ENCODE results near the gene CADPS. TPM values are rescaled to one million over a fixed set of nuclear protein-coding genes. Genes with fewer than 3 reads are reported as not detected.

The CADPS gene
- total RNA-seq, 8 experiments from 2014 or later = 1.6 to 196 (median 90.7) TPM

DNA sequence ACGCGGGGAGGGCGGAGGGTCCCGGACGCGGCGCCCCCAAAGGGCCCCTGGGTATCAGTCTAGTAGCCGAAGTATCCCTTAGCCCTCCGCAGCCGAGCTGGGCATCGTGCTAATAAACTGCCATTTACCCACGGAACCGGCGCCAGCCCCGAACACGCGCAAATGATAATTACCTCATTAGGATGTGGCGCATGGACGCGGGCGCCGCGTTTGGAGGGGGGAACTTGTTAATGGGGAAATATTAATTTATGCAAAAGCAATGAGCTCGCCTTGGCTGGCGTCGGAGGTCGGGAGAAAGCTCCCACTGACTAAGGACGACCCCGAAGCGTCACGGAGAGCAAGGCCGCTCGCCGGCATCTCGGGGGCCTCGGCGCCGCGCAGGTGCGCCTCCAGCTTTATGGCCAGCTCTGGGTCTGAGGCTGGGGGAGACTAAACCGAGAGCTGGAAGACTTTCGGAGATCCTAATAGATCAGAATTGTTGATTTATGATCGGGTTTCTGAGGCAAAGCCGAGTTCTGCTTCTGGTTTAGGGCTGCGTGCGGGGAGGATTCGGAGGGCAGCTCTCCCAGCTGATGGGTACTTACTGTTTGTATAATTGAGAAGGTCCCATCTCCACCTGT lies 501.4 kb downstream of the CADPS start:
- 0 to 12% (median 2%) methylated on average over 1 to 19 of the region's 47 CpGs; no CpG with 5 or more reads in 2 of the 10 experiments for WGBS, 10 experiments
- Histone ChIP-seq H3K27ac (no peak overlapping the region), H3K4me1 (replicated peaks in 1 of 2) (peaks cover 5% of the 10 kb centered on the region in 2 donors), H3K4me3 (peak overlapping the region in 1 of 5 donors; percentile 7)
- ATAC-seq (replicated peaks in 6 of 8) = no peak
- in situ Hi-C loops (cut with MboI; ENCODE audit: low pct_unique_long_range_greater_than_20kb in 2 of 9, low sequenced_read_pairs in 9 of 9, unreplicated experiment in 9 of 9) = no loop called here

DNA sequence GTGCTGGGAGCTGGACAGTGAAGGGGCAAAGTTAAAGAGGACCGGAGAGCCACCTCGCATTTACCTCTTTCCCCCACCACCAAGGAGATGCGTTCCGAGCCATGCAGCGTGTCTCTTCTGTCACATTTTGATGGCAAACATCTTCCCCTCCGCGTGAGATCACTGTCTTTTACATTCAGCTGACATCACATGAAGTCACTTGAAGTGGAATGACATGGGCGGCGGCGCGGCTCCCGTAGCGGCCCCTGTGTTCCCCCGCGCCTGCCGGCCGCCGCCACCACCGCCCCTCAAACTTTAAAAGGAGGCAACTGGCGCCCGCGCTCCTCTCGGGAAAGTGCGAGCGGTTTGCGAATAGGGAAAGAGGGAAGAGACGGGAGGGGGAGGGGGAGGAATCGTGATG lies 502.0 kb downstream of the CADPS start, which contains the start of gene FEZF2:
Gene FEZF2 (minus strand): TSS at position 336 of the 400 bp plus-strand sequence. CDS start 682 bp downstream, outside the sequence.
- in situ Hi-C loops (cut with MboI; ENCODE audit: low pct_unique_long_range_greater_than_20kb in 2 of 9, low sequenced_read_pairs in 9 of 9, unreplicated experiment in 9 of 9) = no loop called here

DNA sequence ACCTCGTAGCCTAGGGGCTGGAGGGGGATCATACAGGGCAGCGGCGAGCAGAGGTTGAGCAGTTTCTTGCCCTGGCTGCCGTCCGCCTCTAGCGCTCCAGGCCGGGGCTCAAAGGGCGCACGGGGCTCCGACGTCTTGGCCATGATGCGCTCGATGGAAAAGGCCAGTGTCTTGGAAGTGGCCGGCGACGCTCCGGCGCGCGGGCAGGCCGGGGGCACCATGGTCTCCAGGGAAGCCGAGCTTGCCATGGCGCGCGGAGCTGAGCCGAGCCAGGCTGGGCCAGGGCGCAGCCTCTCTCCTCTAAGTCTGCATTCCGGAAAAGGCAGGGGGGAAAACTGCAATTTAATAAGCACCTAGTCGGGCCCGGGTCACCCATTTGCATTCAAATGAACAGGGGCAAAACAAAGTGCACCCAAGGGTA lies 502.6 kb downstream of the CADPS start:
- in situ Hi-C loops (cut with MboI; ENCODE audit: low pct_unique_long_range_greater_than_20kb in 2 of 9, low sequenced_read_pairs in 9 of 9, unreplicated experiment in 9 of 9) = no loop called here
- H3K4me3 ChIP-seq = no peak overlapping the region
- peaks cover 0 to 5% of the 10 kb centered on the region in 2 donors for H3K4me1 ChIP-seq (replicated peaks in 1 of 2)
- WGBS, 10 experiments = 0 to 25% (median 3%) methylated on average over 1 to 8 of the region's 30 CpGs; no CpG with 5 or more reads in 7 of the 10 experiments
- ATAC-seq (replicated peaks in 6 of 8) = peak in 5 of 8 experiments; percentile 7 to 40 (median 21)
- H3K27ac ChIP-seq = no peak overlapping the region

More for the DNA sequence above, 502.0 kb downstream of the CADPS start, which contains the start of gene FEZF2:
- WGBS, 10 experiments = 0% methylated on average over 2 of the region's 28 CpGs; no CpG with 5 or more reads in 9 of the 10 experiments
- no peak within 1 kb of the TSS for H3K27ac ChIP-seq
- peak within 1 kb of the TSS in 1 of 5 donors; percentile 7 for H3K4me3 ChIP-seq
- H3K4me1 ChIP-seq (replicated peaks in 1 of 2) = peaks cover 1 to 5% of the 10 kb centered on the region in 2 donors
- peak in 4 of 8 experiments; percentile 24 to 31 (median 26) for ATAC-seq (replicated peaks in 6 of 8)

DNA sequence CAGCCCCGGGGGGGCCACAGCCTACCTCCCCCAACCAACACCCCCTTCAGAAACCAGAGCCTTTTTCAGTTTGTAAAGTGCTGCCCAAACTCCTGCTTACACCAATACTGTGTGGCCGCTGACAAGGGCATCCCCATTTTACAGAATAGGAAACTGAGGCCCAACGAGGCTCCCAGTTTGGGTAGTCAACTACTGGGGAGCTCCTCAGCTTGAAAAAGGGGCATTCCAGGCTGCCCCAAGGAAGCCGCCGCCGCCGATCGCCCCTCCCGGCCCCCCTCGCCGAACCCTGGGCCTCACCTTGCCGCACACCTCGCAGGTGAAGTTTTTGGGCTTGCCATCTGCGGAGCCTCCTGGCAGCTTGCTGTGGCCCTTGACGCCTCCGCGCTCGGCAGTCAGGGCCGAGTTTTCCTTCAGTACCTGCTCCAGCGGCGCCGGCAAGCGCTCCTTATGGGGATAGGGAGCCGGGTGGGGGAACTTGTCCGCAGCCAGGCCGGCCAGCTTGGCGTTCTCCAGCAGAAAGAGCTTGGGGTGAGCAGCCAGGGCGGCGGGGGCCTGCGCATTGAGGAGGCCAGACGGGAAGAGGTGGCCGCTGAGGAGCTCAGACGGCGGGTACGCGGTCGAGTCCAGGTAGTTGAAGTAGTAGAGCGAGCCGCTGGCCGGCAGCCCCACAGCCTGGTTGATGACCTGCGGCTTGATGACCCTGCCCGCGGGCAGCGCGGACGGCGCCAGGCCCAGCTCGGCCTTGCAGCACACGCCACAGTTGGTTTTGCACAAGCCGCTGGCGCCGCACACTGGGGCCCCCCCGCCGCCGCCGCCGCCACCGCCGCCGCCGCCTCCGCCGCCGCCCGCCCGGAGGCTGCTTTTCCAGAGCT lies 503.3 kb downstream of the CADPS start:
- H3K27ac ChIP-seq = no peak overlapping the region
- peak in 5 of 8 experiments; percentile 7 to 24 (median 16) for ATAC-seq (replicated peaks in 6 of 8)
- no peak overlapping the region for H3K4me3 ChIP-seq
- in situ Hi-C loops (cut with MboI; ENCODE audit: low pct_unique_long_range_greater_than_20kb in 2 of 9, low sequenced_read_pairs in 9 of 9, unreplicated experiment in 9 of 9) = no loop called here
- peaks cover 0 to 5% of the 10 kb centered on the region in 2 donors for H3K4me1 ChIP-seq (replicated peaks in 1 of 2)
- WGBS, 10 experiments = 0 to 25% (median 2%) methylated on average over 1 to 8 of the region's 66 CpGs; no CpG with 5 or more reads in 7 of the 10 experiments

DNA sequence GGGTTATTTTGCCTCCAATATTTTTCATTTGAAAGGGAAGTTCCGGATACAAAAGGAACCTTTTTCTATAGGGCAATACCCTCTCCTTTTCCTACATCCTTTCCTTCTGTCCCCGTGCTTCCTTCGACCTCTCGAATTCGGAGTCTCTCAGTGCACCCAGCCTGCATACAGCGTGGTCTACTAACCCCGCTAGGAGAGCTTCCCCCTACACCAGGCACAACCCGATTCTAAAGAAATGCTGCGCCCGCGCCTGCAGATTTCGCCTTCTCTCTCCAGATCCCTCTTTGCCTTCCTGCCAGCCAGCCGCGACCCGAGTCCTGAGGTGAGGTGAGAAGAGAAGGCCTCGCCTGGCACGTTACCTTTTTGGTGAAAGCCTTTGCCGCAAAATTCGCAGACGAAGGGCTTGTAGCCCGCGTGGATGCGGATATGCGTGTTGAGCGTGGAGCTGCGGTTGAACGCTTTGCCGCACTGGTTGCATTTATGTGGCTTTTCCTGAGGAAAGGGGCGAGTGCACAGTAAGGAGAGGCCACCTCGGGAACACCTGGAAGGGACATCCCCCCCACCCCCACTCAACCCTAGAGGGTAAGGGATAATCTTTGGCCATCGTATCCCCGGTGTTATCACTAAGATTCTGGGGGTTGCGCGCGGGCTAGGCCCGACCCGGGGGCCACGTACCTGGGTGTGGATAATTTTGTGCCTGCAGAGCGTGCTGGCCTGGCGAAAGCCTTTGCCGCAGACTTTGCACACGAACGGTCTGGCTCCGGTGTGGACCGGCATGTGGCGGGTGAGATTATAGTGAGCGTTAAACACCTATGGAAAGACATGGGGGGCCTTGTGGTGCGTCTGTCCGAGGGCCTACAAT lies 504.1 kb downstream of the CADPS start:
- ATAC-seq (replicated peaks in 6 of 8) = no peak
- Histone ChIP-seq H3K4me1 (replicated peaks in 1 of 2) (peaks cover 2 to 5% of the 10 kb centered on the region in 2 donors), H3K4me3 (no peak overlapping the region), H3K27ac (no peak overlapping the region)
- 1 to 27% (median 12%) methylated on average over 3 to 31 of the region's 49 CpGs; no CpG with 5 or more reads in 2 of the 10 experiments for WGBS, 10 experiments
- in situ Hi-C loops (cut with MboI; ENCODE audit: low pct_unique_long_range_greater_than_20kb in 2 of 9, low sequenced_read_pairs in 9 of 9, unreplicated experiment in 9 of 9) = no loop called here

DNA sequence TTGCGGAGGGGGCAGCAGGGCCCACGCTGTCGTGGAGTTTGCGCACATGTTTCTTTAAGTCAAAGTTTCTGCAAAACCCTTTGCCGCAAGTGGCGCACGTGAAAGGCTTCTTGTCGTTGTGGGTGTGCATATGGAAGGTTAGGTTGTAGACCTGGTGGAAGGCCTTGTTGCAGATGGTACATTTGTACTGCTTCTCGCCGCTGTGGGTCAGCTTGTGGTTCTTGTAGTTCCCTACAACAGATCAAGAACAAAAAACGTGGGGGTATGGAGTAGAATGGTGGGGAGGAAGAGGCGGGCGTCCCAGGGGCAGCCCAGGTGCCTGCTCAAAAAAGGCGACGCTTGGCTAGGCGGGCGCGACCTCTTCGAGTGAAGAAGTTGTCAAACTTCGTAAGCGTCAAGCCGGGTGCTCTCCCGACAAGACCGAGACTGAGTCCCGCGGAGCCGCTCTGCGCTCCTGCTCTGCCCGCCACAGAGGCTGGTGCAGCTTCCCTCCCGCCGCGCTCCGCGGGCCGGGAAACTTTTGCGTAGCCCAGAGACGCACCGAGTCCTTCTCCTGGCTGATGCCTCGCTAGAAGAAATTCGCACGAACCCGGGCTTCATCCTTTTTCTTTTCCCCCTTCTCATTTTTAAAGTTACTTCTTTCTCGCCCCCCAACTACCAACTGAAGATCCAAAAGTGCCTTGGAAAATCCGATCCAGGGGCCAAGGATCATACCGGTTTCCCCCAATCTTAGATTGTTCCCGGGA lies 504.9 kb downstream of the CADPS start:
- H3K4me3 ChIP-seq = no peak overlapping the region
- ATAC-seq (replicated peaks in 6 of 8) = peak in 1 of 8 experiments; percentile 24
- in situ Hi-C loops (cut with MboI; ENCODE audit: low pct_unique_long_range_greater_than_20kb in 2 of 9, low sequenced_read_pairs in 9 of 9, unreplicated experiment in 9 of 9) = no loop called here
- 0 to 23% (median 4%) methylated on average over 1 to 33 of the region's 46 CpGs for WGBS, 10 experiments
- H3K4me1 ChIP-seq (replicated peaks in 1 of 2) = peaks cover 5 to 6% of the 10 kb centered on the region in 2 donors
- H3K27ac ChIP-seq = no peak overlapping the region

DNA sequence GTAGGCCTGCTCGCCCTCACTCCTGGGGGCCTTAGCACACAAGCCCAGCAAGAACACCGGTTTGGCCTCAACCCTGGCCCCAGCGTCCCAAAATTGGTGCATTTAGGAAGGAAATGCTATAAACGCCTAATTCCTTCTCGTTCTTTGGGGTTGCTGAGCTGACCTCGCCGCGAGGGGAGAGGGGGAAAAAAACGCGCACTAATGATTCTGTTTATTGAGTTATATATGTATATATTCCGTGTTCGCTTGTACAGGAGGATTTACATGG lies 505.8 kb downstream of the CADPS start:
- no peak overlapping the region for H3K27ac ChIP-seq
- in situ Hi-C loops (cut with MboI; ENCODE audit: low pct_unique_long_range_greater_than_20kb in 2 of 9, low sequenced_read_pairs in 9 of 9, unreplicated experiment in 9 of 9) = no loop called here
- WGBS, 10 experiments = 0 to 40% (median 19%) methylated on average over 2 to 7 of the region's 12 CpGs; no CpG with 5 or more reads in 2 of the 10 experiments
- H3K4me1 ChIP-seq (replicated peaks in 1 of 2) = peaks cover 5 to 11% of the 10 kb centered on the region in 2 donors
- no peak for ATAC-seq (replicated peaks in 6 of 8)
- H3K4me3 ChIP-seq = no peak overlapping the region

DNA sequence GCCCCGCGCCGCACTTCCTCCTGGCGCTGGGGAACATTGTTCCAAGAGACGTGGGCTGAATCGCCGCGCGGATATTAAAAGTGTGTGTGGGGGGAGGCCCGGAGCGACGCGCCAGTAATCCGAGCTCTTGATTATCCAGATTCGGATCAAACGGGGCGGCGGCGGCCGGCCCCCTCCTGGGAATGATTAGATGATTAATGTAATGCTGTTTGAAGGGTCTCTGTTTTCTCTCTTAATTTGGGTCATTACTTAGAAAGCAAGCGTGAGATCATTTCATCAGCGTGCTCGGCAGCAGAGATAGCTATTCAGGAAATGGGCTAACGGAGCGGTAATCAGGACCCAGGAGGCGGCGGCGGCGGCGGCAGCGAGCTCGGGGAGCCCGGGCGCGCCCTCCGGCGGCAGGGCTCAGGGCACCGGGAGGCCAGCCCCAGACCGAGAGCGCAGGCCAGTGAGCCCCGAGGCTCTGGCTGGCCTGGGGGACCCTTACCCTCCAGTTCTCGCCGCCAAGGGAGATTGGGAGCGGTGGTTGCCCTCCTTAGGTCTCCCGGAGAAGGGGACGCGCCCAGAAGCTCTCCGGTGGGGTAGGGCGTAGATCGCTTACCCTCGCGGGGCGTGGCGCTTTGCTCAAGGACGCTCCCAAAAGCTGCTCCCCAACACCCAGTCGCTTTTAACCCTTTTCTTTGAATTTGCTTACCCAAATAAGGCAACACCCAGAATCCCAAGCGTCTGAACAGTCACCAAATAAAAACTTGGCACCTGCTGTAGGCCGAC lies 506.3 kb downstream of the CADPS start:
- 0 to 15% (median 4%) methylated on average over 3 to 30 of the region's 58 CpGs; no CpG with 5 or more reads in 3 of the 10 experiments for WGBS, 10 experiments
- Histone ChIP-seq H3K4me1 (replicated peaks in 1 of 2) (peaks cover 2 to 11% of the 10 kb centered on the region in 2 donors), H3K4me3 (no peak overlapping the region), H3K27ac (no peak overlapping the region)
- in situ Hi-C loops (cut with MboI; ENCODE audit: low pct_unique_long_range_greater_than_20kb in 2 of 9, low sequenced_read_pairs in 9 of 9, unreplicated experiment in 9 of 9) = no loop called here
- peak in 3 of 8 experiments; percentile 27 to 67 (median 35) for ATAC-seq (replicated peaks in 6 of 8)

DNA sequence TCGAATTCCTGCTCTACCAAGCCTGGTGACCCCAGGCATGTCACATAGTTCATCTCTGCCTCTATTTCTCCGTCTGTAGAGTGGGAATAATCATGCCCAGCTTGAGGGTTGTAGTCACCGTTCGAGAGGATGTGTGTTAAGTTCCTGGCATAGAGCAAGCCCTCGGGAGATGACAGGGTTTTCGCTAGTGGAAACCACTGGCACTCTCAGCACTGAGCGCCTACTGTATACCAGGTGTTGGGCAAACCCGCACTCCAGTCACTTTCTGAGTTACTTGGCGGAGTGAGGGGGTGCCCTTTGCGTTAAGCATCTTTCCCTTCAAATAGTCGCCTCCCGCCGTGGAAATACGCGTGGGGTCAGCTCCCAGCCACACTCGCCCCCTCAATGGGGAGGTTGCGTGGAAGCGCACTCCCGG lies 506.9 kb downstream of the CADPS start:
- no peak overlapping the region for H3K27ac ChIP-seq
- no peak for ATAC-seq (replicated peaks in 6 of 8)
- H3K4me1 ChIP-seq (replicated peaks in 1 of 2) = peaks cover 0 to 11% of the 10 kb centered on the region in 2 donors
- H3K4me3 ChIP-seq = no peak overlapping the region
- 0 to 29% (median 3%) methylated on average over 1 to 8 of the region's 19 CpGs; no CpG with 5 or more reads in 2 of the 10 experiments for WGBS, 10 experiments
- in situ Hi-C loops (cut with MboI; ENCODE audit: low pct_unique_long_range_greater_than_20kb in 2 of 9, low sequenced_read_pairs in 9 of 9, unreplicated experiment in 9 of 9) = no loop called here

DNA sequence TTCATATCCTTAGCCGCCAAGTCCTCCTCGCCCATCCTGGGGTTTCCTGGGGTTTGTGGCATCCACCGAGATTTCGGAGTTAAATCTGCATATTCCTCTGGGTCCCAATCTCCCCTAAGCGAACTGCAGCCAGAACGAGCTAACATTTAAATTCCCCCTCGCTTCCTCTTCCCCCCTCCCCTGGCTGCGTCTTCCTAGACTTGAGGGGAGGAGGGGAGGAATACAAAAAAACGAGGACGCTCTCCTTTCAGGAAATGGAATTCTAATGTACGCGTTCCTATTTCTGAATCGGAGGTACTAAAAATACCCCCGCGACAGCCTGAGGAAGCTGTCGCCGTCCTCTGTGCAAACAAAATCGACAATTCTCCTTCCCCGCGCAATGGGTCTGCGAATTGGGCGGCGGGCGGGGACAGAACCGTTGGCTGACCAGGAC lies 507.4 kb downstream of the CADPS start:
- Histone ChIP-seq H3K4me1 (replicated peaks in 1 of 2) (peaks cover 0 to 11% of the 10 kb centered on the region in 2 donors), H3K4me3 (no peak overlapping the region), H3K27ac (no peak overlapping the region)
- 0 to 27% (median 15%) methylated on average over 2 to 19 of the region's 25 CpGs; no CpG with 5 or more reads in 1 of the 10 experiments for WGBS, 10 experiments
- no peak for ATAC-seq (replicated peaks in 6 of 8)
- in situ Hi-C loops (cut with MboI; ENCODE audit: low pct_unique_long_range_greater_than_20kb in 2 of 9, low sequenced_read_pairs in 9 of 9, unreplicated experiment in 9 of 9) = no loop called here

DNA sequence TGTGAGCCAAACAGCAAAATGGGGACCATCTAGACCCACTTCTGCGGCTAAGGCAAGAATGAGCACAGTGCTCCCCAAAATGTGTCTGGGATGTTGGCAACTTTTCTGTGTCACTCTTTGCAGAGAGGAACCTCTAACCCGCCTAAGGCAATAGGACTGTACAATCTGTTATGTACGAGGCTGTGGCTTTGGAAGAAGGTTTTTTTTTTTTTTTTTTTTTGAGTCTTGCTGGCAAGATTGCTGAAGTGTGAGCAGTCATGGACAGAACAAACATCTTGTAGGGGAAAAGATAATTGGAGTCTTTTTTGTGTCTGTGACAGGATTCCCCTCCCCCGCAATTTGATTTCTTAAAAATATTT lies 509.1 kb downstream of the CADPS start:
- 14 to 80% (median 55%) methylated on average over 1 to 4 of the region's 4 CpGs; no CpG with 5 or more reads in 1 of the 10 experiments for WGBS, 10 experiments
- Histone ChIP-seq H3K27ac (no peak overlapping the region), H3K4me1 (replicated peaks in 1 of 2) (peaks cover 0 to 11% of the 10 kb centered on the region in 2 donors), H3K4me3 (no peak overlapping the region)
- in situ Hi-C loops (cut with MboI; ENCODE audit: low pct_unique_long_range_greater_than_20kb in 2 of 9, low sequenced_read_pairs in 9 of 9, unreplicated experiment in 9 of 9) = no loop called here
- ATAC-seq (replicated peaks in 6 of 8) = no peak

All from motor neuron (in vitro differentiated cells).